Testis (tissue), 2 donors: ENCODE data around the gene UBR3.

Source experiments
- POLR2A ChIP-seq: fragments of 450-650 bp; IDR thresholded peaks from one replicate; pipeline ENCODE4 v1.6.1; 2017; ENCODE audit warnings: antibody characterized with exemption, mild to moderate bottlenecking, moderate library complexity
- TF ChIP-seq, protein P1 (sequence below), 3 experiments: fragments of 450-650 bp in 2 of 3; fragments of 200-600 bp in 1 of 3; sonication (generic) in 1 of 3; IDR thresholded peaks; one replicate each; pipeline ENCODE4 v1.5.1; 2016 to 2019; ENCODE audit warnings: antibody characterized with exemption in 3 of 3, mild to moderate bottlenecking in 2 of 3, moderate library complexity in 1 of 3

DNA sequence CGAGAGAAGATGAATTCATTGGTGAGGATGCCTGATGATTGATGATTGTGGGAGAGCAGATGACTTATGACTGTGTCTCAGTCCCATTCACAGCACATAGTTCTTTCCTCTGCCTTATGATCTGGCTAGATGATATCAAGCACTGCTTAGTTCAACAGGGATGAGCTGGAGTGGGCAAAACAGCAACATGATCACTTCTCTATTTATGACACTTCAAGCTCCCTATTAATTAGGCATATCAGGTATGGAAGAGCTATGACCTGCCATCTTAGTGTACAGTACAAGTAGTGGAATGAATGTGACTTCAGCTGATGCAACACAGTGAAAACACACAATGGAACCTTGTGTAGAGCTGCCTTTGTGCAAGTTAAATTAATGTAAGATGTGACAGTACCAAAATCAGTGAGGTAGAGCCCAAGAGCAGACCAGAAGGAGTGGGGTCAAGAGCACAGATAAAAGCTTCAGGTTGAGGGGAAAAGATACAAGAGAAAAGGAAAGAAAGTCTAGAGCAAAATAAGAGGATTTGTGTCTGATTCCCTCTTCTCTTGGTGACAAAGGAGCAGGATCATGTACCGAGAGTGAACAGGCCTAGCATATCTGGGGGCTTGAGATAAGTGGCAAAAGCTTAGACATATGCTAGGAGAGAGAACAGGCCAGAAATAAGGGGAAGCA, 257.7 kb downstream of the UBR3 start:
- TF ChIP-seq POLR2A = no peak
- TF ChIP-seq, protein P1, sequence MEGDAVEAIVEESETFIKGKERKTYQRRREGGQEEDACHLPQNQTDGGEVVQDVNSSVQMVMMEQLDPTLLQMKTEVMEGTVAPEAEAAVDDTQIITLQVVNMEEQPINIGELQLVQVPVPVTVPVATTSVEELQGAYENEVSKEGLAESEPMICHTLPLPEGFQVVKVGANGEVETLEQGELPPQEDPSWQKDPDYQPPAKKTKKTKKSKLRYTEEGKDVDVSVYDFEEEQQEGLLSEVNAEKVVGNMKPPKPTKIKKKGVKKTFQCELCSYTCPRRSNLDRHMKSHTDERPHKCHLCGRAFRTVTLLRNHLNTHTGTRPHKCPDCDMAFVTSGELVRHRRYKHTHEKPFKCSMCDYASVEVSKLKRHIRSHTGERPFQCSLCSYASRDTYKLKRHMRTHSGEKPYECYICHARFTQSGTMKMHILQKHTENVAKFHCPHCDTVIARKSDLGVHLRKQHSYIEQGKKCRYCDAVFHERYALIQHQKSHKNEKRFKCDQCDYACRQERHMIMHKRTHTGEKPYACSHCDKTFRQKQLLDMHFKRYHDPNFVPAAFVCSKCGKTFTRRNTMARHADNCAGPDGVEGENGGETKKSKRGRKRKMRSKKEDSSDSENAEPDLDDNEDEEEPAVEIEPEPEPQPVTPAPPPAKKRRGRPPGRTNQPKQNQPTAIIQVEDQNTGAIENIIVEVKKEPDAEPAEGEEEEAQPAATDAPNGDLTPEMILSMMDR (IDR thresholded peaks at IDR 0.05) = no peak
